WI38 (cell line): Measurements from ENCODE around the gene EVA1A.

Experiments used
- H3K4me3 ChIP-seq: 2 replicates; pipeline ENCODE4 v1.5.1; 2011; ENCODE audit warnings: low read depth, mild to moderate bottlenecking, control low read depth, low read length
- CTCF ChIP-seq: IDR thresholded peaks from 2 replicates; pipeline ENCODE4 v1.5.1; 2012; ENCODE audit warnings: low read depth, mild to moderate bottlenecking, control low read depth, low read length

Gene EVA1A

GRCh38 chr2:75589391-75590105 is 28.8 kb upstream of the EVA1A start:
- no peak for TF ChIP-seq CTCF
- H3K4me3 ChIP-seq = no peak overlapping the region

DNA sequence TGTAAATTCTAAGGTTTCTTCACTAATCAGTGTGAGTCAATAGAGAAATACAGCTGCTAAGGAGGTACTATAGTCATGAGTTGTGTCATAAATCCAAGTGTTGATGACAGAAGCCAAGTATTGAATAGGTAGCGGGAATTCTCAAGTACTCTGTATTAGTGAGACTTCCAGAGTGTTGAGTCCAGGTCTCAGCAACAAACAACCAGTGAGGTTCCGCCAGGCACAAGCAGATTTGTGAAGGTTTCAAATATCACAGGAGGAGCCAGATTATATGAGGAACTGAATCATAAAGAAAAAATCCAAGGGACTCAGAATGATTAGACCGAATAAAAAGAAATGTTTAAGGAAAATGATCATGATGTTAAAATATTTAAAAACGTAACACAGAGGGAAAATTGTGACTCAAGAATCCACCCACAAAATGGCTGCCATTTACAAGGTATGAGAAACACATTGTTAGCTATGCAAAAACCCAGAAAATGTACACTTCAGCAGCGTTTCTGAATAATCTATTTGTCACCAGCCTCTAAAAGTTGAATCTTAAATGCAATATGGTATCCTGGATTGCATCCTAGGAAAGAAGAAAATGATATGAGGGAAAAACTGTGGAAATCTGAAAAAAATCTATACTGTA is 27.3 kb upstream of the EVA1A start:
- no peak for TF ChIP-seq CTCF
- peak overlapping the region; percentile 34 for H3K4me3 ChIP-seq

- H3K4me3 ChIP-seq = no peak overlapping the region
- TF ChIP-seq CTCF = no peak
These were observed 26.2 kb upstream of the EVA1A start for GRCh38 chr2:75586971-75587370.

- no peak for TF ChIP-seq CTCF
- no peak overlapping the region for H3K4me3 ChIP-seq
These were observed 22.1 kb upstream of the EVA1A start for GRCh38 chr2:75582840-75583239.

DNA sequence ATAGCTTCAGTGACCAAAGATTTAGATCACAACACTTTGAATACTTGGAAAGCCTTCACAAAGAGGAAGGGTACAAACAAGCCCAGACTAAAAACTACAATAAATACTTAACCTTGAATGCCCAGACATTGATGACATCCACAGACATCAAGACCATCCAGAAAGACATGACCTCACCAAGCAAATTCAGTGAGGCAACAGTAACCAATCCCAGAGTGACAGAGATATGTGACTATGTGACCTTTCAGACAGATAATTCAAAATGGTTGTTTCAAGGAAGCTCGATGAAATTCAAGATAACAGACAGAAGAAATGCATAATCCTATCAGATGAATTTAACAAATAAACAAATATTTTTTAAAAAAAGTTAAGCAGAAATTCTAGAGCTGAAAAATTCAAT is 19.9 kb upstream of the EVA1A start:
- TF ChIP-seq CTCF = no peak

GRCh38 chr2:75580156-75580555 is 19.4 kb upstream of the EVA1A start:
- no peak for TF ChIP-seq CTCF
- H3K4me3 ChIP-seq = no peak overlapping the region

More for the DNA sequence above, 19.9 kb upstream of the EVA1A start:
- H3K4me3 ChIP-seq = no peak overlapping the region

- no peak for TF ChIP-seq CTCF
- no peak overlapping the region for H3K4me3 ChIP-seq
These were observed 18.4 kb upstream of the EVA1A start for GRCh38 chr2:75579186-75579585.
